Neural progenitor cell (in vitro differentiated cells): ENCODE results near the gene SH3PXD2B. TPM values are rescaled to one million over a fixed set of nuclear protein-coding genes. Genes with fewer than 3 reads are reported as not detected.

Experiments used
- DNase-seq: peaks from one replicate; pipeline ENCODE4 v3.0.0-alpha.2; 2016; ENCODE audit warnings: low spot score
- H2AFZ ChIP-seq: fragments of 200-600 bp; sonication (generic); replicated peaks from 2 replicates; pipeline ENCODE4 v1.6.1; 2016; ENCODE audit warnings: antibody characterized with exemption
- H3F3A ChIP-seq: fragments of 200-600 bp; sonication (generic); 2 replicates; pipeline ENCODE4 v1.6.1; 2016; ENCODE audit warnings: antibody characterized with exemption, low read depth
- H3K27ac ChIP-seq: fragments of 200-600 bp; sonication (generic); 2 replicates; pipeline ENCODE4 v1.5.1; 2016; ENCODE audit warnings: mild to moderate bottlenecking
- H3K27me3 ChIP-seq: fragments of 200-600 bp; sonication (generic); 2 replicates; pipeline ENCODE4 v1.6.1; 2016; ENCODE audit warnings: mild to moderate bottlenecking, moderate library complexity
- H3K36me3 ChIP-seq: fragments of 200-600 bp; sonication (generic); 2 replicates; pipeline ENCODE4 v1.5.1; 2016
- H3K4me1 ChIP-seq: fragments of 200-600 bp; sonication (generic); 2 replicates; pipeline ENCODE4 v1.6.1; 2016; ENCODE audit warnings: mixed run types
- H3K4me2 ChIP-seq: fragments of 200-600 bp; sonication (generic); 2 replicates; pipeline ENCODE4 v1.6.1; 2016
- H3K4me3 ChIP-seq: fragments of 200-600 bp; sonication (generic); 2 replicates; pipeline ENCODE4 v1.5.1; 2016
- H3K79me2 ChIP-seq: fragments of 200-600 bp; sonication (generic); 2 replicates; pipeline ENCODE4 v1.6.1; 2016; ENCODE audit warnings: low read depth
- H3K9ac ChIP-seq: fragments of 200-600 bp; sonication (generic); 2 replicates; pipeline ENCODE4 v1.6.1; 2016
- H3K9me3 ChIP-seq: fragments of 200-600 bp; sonication (generic); 2 replicates; pipeline ENCODE4 v1.5.1; 2016; ENCODE audit warnings: low read depth
- H4K20me1 ChIP-seq: fragments of 200-600 bp; sonication (generic); 2 replicates; pipeline ENCODE4 v1.6.1; 2016; ENCODE audit warnings: low read depth
- H3K27ac Mint-ChIP-seq: 3 replicates; pipeline ENCODE4 v1.8.0; 2021; ENCODE audit warnings: mixed read lengths
- H3K27me3 Mint-ChIP-seq: 2 replicates; pipeline ENCODE4 v1.8.0; 2022; ENCODE audit warnings: low read depth, mild to moderate bottlenecking, inconsistent platforms, moderate library complexity, mixed read lengths; ENCODE audit not compliant: insufficient read depth
- H3K36me3 Mint-ChIP-seq: 3 replicates; pipeline ENCODE4 v1.8.0; 2021; ENCODE audit warnings: mixed read lengths
- H3K4me1 Mint-ChIP-seq: 3 replicates; pipeline ENCODE4 v1.8.0; 2021; ENCODE audit warnings: mixed read lengths
- H3K4me3 Mint-ChIP-seq: 3 replicates; pipeline ENCODE4 v1.8.0; 2021; ENCODE audit warnings: mild to moderate bottlenecking, moderate library complexity, mixed read lengths
- H3K9me3 Mint-ChIP-seq: 3 replicates; pipeline ENCODE4 v1.8.0; 2020; ENCODE audit warnings: mixed read lengths
- EZH2 ChIP-seq: fragments of 200-600 bp; sonication (generic); IDR thresholded peaks from 2 replicates; pipeline ENCODE4 v1.6.1; 2017; ENCODE audit warnings: antibody characterized with exemption, mild to moderate bottlenecking, moderate library complexity
- EZH2phosphoT487 ChIP-seq: fragments of 200-600 bp; sonication (generic); IDR thresholded peaks from 2 replicates; pipeline ENCODE4 v1.6.1; 2017; ENCODE audit warnings: antibody characterized with exemption
- total RNA-seq: library from RNA; depleted of rRNA; stranded (reverse); fragments of >200 nt; gene quantifications from 2 replicates; pipeline ENCODE4 v1.2.3, GENCODE V29; 2015; ENCODE audit warnings: low replicate concordance
- TF ChIP-seq, protein P1 (sequence below): fragments of 200-600 bp; sonication (generic); IDR thresholded peaks from 2 replicates; pipeline ENCODE4 v1.5.1; 2017; ENCODE audit warnings: antibody characterized with exemption, mild to moderate bottlenecking

Gene SH3PXD2B
- total RNA-seq, 1 donor from 2014 or later = 27.3 TPM

DNA sequence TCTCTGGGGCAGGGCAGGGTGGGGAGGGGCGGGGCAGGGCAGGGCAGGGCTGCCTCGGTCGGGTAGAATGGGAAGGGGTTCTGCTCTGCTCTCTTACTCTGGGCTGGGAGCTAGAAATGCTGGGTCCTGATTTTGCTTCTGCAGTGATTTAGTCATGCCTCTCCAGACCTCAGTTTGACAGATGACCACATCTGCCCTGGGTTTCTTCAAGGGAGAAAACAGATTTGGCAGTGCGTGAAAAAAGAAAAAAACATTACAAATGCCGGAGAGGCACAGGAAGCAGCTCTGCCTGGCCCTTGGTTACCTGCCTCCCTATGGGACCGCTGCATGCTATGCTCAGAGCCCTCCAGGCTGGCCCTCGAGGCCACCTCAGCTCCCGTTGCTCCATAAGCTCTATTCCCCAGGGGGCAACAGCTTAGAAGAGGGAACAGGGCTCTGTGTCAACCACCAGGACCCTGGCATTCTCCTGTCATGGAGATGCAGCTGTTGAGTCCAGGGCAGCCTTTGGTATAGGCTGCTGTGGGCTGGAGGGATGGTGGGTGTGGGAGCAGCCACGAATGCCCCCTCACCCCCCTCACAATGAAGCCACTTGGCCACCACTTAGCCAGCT is 117.5 kb downstream of the SH3PXD2B start:
- no peaks in the 10 kb centered on the region for H3K9me3 ChIP-seq
- H2AFZ ChIP-seq = no peak overlapping the region
- no peaks in the 10 kb centered on the region for H3K79me2 ChIP-seq
- no peak overlapping the region for H3K27ac ChIP-seq
- no peaks in the 10 kb centered on the region for H3K27me3 Mint-ChIP-seq
- no peak overlapping the region for H3K4me2 ChIP-seq
- no peak overlapping the region for H3K9ac ChIP-seq
- DNase-seq = no peak
- no peaks in the 10 kb centered on the region for H3K4me1 ChIP-seq
- no peak overlapping the region for H3K4me3 ChIP-seq
- H3K36me3 Mint-ChIP-seq = peaks cover 37% of the 10 kb centered on the region
- TF ChIP-seq, protein P1, sequence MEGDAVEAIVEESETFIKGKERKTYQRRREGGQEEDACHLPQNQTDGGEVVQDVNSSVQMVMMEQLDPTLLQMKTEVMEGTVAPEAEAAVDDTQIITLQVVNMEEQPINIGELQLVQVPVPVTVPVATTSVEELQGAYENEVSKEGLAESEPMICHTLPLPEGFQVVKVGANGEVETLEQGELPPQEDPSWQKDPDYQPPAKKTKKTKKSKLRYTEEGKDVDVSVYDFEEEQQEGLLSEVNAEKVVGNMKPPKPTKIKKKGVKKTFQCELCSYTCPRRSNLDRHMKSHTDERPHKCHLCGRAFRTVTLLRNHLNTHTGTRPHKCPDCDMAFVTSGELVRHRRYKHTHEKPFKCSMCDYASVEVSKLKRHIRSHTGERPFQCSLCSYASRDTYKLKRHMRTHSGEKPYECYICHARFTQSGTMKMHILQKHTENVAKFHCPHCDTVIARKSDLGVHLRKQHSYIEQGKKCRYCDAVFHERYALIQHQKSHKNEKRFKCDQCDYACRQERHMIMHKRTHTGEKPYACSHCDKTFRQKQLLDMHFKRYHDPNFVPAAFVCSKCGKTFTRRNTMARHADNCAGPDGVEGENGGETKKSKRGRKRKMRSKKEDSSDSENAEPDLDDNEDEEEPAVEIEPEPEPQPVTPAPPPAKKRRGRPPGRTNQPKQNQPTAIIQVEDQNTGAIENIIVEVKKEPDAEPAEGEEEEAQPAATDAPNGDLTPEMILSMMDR = no peak
- TF ChIP-seq EZH2phosphoT487 = no peak
- no peak for TF ChIP-seq EZH2
- H3K36me3 ChIP-seq = no peaks in the 10 kb centered on the region
- no peaks in the 10 kb centered on the region for H3K27me3 ChIP-seq
- no peaks in the 10 kb centered on the region for H3K9me3 Mint-ChIP-seq
- no peak overlapping the region for H3K27ac Mint-ChIP-seq
- no peak overlapping the region for H3K4me3 Mint-ChIP-seq
- no peaks in the 10 kb centered on the region for H3F3A ChIP-seq
- H4K20me1 ChIP-seq = no peaks in the 10 kb centered on the region
- peaks cover 3% of the 10 kb centered on the region for H3K4me1 Mint-ChIP-seq

DNA sequence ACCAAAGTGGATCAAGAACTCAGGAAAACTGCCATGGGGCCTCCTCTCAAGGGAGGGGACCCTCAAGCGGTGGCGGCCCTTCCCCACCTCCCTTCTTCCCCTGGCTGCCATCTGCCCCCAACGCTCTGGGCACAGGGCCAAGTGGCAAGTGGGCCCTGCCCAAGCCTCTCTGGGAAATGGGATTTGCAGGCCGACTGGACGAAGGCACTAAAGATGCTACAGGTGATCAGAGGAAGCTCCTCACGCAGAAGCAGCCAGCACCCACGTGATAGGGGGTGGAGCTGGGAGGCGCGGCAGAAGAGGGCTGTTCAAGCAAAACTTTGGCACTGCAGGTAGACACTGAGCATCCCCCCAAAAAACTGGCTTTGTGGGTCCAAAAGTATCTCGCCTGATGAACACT is 118.1 kb downstream of the SH3PXD2B start:
- H3K4me1 Mint-ChIP-seq = peaks cover 3% of the 10 kb centered on the region
- no peak overlapping the region for H3K4me2 ChIP-seq
- no peaks in the 10 kb centered on the region for H3F3A ChIP-seq
- H3K36me3 ChIP-seq = no peaks in the 10 kb centered on the region
- no peak overlapping the region for H3K4me3 ChIP-seq
- peaks cover 36% of the 10 kb centered on the region for H3K36me3 Mint-ChIP-seq
- no peaks in the 10 kb centered on the region for H3K4me1 ChIP-seq
- no peak overlapping the region for H2AFZ ChIP-seq
- H3K4me3 Mint-ChIP-seq = no peak overlapping the region
- no peak overlapping the region for H3K9ac ChIP-seq
- no peak overlapping the region for H3K27ac ChIP-seq
- TF ChIP-seq EZH2phosphoT487 (no peak), EZH2 (no peak)
- TF ChIP-seq, protein P1 = no peak
- no peak overlapping the region for H3K27ac Mint-ChIP-seq
- H3K27me3 ChIP-seq = no peaks in the 10 kb centered on the region
- H4K20me1 ChIP-seq = no peaks in the 10 kb centered on the region
- H3K79me2 ChIP-seq = no peaks in the 10 kb centered on the region
- no peaks in the 10 kb centered on the region for H3K9me3 ChIP-seq
- DNase-seq = no peak
- no peaks in the 10 kb centered on the region for H3K9me3 Mint-ChIP-seq
- peaks cover 2% of the 10 kb centered on the region for H3K27me3 Mint-ChIP-seq

DNA sequence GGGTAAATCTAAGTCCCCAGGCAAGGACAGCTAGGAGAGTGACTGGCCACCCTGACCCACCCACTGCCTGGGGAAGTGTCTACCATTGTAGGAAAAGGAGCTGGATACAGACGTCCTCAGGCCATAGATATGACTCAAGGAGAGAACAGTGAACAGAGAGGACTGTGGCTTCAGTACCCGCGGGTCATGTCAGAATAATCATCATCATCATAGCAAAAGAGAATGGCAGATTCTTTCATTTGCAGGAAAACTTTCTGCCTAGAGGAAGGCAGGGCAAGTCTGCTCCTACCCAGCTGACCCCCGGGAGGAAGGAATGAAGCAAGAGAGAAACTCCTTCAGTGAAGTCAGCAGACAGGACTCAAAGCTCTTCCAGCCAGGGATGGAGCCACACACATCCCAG is 118.6 kb downstream of the SH3PXD2B start:
- no peak overlapping the region for H3K9ac ChIP-seq
- no peaks in the 10 kb centered on the region for H3F3A ChIP-seq
- H3K79me2 ChIP-seq = no peaks in the 10 kb centered on the region
- Mint-ChIP-seq H3K9me3 (no peaks in the 10 kb centered on the region), H3K4me3 (no peak overlapping the region), H3K27me3 (peaks cover 3% of the 10 kb centered on the region), H3K27ac (peak overlapping the region; percentile 74), H3K36me3 (peaks cover 36% of the 10 kb centered on the region), H3K4me1 (peaks cover 3% of the 10 kb centered on the region)
- H3K9me3 ChIP-seq = no peaks in the 10 kb centered on the region
- no peak overlapping the region for H3K4me2 ChIP-seq
- H3K27me3 ChIP-seq = no peaks in the 10 kb centered on the region
- no peak overlapping the region for H3K4me3 ChIP-seq
- no peaks in the 10 kb centered on the region for H4K20me1 ChIP-seq
- no peak for DNase-seq
- H3K4me1 ChIP-seq = no peaks in the 10 kb centered on the region
- TF ChIP-seq EZH2phosphoT487 (no peak), EZH2 (no peak)
- TF ChIP-seq, protein P1 = no peak
- no peak overlapping the region for H3K27ac ChIP-seq
- H3K36me3 ChIP-seq = no peaks in the 10 kb centered on the region
- no peak overlapping the region for H2AFZ ChIP-seq
